HG03439 (cell line): ENCODE data around the gene DCDC2B.

ENCODE experiments used
- ATAC-seq: cut with Tn5 transposase; IDR thresholded peaks from one replicate; pipeline ENCODE4 v1.9.1; 2021; ENCODE audit warnings: mild to moderate bottlenecking, moderate library complexity; ENCODE audit not compliant: unreplicated experiment

DCDC2B gene

GRCh38 chr1:32221980-32222755 is 13.3 kb downstream of the DCDC2B start, which contains the start of the genes EIF3I and TMEM234:
Gene EIF3I, plus strand, starts transcription at chr1:32222407. Its CDS starts 35 bp downstream, at chr1:32222442.
Gene TMEM234, minus strand, starts transcription at chr1:32222353. Its CDS starts 31 bp downstream, at chr1:32222322.
- peak; percentile 89 for ATAC-seq

GRCh38 chr1:32223683-32224082 is 14.8 kb downstream of the DCDC2B start:
- ATAC-seq: no peak

GRCh38 chr1:32224285-32224684 is 15.4 kb downstream of the DCDC2B start:
- no peak for ATAC-seq

DNA sequence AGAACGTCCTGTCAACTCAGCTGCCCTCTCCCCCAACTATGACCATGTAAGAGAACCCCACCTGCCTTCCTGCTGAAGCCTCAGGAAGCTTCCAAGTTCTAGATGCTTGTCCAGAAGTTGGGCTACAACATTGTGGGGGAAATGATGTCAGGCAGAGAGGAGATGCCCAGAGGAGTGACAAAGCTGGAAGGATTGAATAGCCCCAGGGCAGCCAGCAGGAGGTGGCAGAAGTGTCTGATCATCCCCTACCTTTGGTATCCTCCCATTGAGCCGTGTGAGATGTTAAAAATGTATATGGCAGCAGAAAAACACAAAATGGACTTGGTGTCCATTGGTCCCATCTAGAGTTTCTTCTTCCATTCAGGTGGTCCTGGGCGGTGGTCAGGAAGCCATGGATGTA is 19.9 kb downstream of the DCDC2B start:
- ATAC-seq: no peak

GRCh38 chr1:32231843-32232432 is 23.0 kb downstream of the DCDC2B start:
- ATAC-seq: no peak

GRCh38 chr1:32232558-32233304 is 23.8 kb downstream of the DCDC2B start:
- no peak for ATAC-seq

DNA sequence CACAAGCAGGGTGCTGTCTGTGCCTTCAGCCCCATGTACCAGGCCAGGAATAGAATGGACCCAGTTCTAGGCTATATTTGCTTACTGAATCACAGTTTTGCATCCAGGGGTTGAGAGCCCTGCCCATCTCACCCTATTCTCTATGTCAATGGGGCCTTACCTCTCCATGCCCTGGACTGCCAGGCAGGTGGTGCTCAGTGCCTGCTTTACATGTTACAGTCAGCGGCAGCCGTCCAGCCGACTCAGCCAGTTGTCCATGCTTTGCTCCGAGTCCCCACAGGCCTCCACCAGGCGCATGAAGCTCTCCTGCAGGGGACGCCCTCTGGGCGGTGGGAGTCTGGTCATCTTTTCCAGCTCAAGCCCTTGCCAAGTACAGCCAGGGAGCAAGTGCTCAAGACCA is 25.9 kb downstream of the DCDC2B start:
- ATAC-seq: no peak

GRCh38 chr1:32239337-32239736 is 30.4 kb downstream of the DCDC2B start:
- no peak for ATAC-seq

GRCh38 chr1:32239790-32240139 is 30.9 kb downstream of the DCDC2B start:
- no peak for ATAC-seq

DNA sequence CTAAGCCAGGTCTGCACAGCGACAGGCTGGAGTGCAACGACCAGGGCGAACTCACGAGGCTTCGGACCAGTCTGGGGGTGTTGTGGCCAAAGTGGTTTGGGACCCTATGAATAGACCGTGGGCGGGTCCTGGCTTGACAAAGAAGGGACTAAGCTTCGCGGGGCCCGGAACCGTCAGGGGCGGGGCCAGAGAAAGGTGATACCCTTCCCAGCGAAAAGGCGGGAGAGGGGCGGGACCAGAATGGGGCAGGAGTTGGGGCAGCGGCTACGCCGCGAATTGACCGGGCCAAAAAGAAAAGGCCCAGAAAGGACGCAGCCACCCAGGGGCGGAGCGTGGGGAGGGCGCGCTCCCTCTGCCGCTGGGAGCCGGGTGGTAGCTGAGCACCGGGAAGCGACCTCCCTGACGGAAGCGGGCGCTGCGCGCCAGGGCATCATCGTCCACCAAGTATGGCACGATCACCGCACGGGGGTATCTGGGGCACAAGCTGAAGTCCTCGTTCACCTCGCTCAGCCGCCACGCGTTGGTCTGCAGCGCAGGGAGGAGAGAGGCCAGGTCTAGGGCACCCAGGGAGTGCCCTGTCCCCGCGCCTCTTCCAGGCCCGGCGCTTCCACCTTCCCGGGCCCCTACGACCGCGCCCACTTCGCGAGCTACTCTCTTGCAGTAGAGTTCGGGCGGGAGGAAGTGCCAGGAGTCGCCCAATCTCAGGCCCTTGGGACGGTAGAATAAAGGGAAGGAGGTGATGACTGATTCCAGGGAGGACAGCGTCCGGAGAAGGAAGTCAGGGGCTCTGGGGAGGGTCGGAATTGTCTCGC is 31.5 kb downstream of the DCDC2B start:
- no peak for ATAC-seq

DNA sequence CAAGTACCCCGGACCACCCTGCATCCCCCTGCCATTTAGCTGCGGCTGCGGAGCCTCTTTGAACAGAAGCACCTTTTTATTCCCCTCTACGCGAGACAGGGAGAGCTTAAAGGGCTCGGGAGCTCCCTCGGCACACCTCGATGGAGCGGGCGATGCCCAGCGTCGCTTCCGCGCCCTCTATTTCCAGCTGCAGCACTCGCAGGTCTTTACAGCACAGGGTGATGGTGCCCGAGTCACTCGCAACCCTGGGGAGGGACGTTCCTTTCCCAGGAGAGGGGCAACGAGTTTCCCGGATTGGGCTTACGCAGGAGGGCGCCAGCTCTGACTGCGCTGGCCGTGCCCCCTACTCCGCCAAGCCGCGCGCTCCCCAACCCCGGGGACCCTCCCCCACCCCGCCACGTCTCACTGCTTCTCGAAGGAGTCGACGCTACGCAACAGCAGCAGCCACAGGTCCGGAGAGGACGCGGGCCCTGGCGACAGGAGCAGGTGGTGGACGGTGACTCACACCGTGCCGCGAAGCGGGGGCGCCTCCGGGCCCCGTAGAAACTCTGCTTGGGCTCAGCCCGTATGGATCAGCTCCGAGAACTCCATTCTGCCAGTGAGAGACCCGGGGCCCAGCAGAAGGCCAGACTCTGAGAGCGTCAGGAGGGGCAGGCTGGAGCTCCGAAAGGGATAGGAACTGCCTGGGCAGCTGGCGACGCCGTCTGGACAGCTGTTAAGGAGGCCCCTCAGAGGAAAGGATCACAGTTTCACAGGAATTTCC is 32.3 kb downstream of the DCDC2B start:
- peak; percentile 45 for ATAC-seq

GRCh38 chr1:32242341-32242851 is 33.5 kb downstream of the DCDC2B start:
- no peak for ATAC-seq

DNA sequence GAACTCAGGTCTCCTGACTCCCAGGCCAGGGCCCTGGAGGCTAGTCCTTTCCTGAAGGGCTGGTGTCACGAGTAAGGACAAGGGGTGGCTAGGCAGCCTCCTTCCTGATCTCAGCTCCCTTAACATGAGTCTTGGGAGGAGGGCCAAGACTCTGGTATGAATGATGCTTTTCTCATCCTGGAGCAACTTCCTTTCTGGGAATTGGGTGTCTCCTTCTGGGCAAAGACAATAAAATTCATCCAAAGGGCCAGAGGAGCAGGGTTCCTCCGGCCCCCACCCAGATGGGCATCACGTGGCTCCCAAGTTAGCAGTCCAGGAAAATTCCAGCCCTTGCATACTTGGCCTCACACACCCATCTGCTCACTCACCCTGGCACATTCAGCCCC is 38.0 kb downstream of the DCDC2B start, which contains the start of gene FAM167B:
FAM167B (plus strand) TSS at position 335 of the 386 bp plus-strand sequence. CDS start 200 bp downstream, outside the sequence.
- ATAC-seq: no peak

GRCh38 chr1:32247452-32247851 is 38.6 kb downstream of the DCDC2B start:
- no peak for ATAC-seq

GRCh38 chr1:32247983-32248889 is 39.3 kb downstream of the DCDC2B start:
- no peak for ATAC-seq

DNA sequence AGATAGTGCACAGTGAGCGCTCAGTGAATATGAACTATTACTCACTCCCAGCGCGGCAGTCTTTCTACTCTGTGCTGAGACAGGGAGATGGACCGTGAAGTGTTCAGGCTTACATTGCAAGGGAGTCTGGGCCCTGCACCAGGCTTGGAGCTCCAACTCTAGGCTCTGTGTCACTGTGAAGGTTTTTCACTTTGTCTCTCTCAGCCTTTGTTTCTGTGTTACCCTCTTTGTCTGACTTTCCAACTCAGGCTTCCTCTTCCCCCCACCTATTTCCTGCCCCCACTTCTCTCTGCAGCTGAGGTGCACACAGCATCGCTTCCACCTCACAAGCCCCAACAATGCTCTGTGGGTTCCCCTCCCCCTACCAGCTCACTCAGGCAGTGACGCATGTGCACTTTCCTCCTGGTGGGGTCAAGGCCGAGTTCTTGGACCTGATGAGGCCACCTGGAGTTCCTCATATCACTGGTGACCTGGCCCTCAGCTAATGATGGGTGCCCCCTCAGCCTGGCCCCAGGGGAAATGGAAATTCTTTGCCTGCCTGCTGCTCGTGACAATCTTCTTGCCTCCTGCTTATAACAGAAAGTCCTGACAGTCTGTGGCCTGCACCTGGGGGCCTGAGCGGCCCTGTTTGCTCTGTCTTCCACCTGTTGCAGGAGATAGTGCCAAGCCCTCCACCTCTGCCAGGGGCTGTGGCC is 41.1 kb downstream of the DCDC2B start:
- ATAC-seq: no peak

- ATAC-seq: no peak
These were observed 42.2 kb downstream of the DCDC2B start, which contains the start of gene LCK for GRCh38 chr1:32250893-32251716. Gene LCK, plus strand, starts transcription at chr1:32251265. Its CDS starts 23,065 bp downstream, at chr1:32274330.
